Ovary (tissue), 3 donors: ENCODE data around the gene ETV3.

Experiments used
- CTCF ChIP-seq, 3 donors: fragments of 450-650 bp in 2 of 3; fragments of 200-600 bp in 1 of 3; IDR thresholded peaks; one replicate each; pipeline versions ENCODE4 v1.5.1 to v1.8.0; 2016 to 2022; ENCODE audit warnings: antibody characterized with exemption in 3 of 3, mild to moderate bottlenecking in 1 of 3
- EP300 ChIP-seq: sonication (generic); formaldehyde crosslinking; IDR thresholded peaks from one replicate; pipeline ENCODE4 v1.6.1; 2017; ENCODE audit warnings: antibody characterized with exemption
- donor health status: DM: no; HTN: no; CAD: no.

- TF ChIP-seq CTCF (IDR thresholded peaks at IDR 0.05): no peak
- no peak for TF ChIP-seq EP300
Measured at GRCh38 chr1:157113631-157114030, 24.6 kb downstream of the ETV3 start.
